Activated T-helper 17 cell treated with anti-CD3 and anti-CD28 coated beads, Interleukin-2, amount 50 U/mL, for 72 hours (primary cell): Measurements from ENCODE around the gene CBS. TPM values are rescaled to one million over a fixed set of nuclear protein-coding genes. Genes with fewer than 3 reads are reported as not detected.
"Not testable (repeated sequence)": the region's sequence is repeated elsewhere in the genome, so short reads cannot be mapped to it uniquely, and the experiment has no call there.

Experiments used
- ATAC-seq: fragments of 150-1000 bp; cut with Tn5 transposase; replicated peaks from 2 replicates; pipeline ENCODE4 v1.10.0; 2021; ENCODE audit warnings: mild to moderate bottlenecking, moderate library complexity
- H3K27ac Mint-ChIP-seq: one replicate; pipeline ENCODE4 v1.8.0; 2022; ENCODE audit warnings: mixed read lengths
- H3K27me3 Mint-ChIP-seq: one replicate; pipeline ENCODE4 v1.8.0; 2022; ENCODE audit warnings: mixed read lengths
- H3K36me3 Mint-ChIP-seq: one replicate; pipeline ENCODE4 v1.8.0; 2022; ENCODE audit warnings: low read depth, mild to moderate bottlenecking, mixed read lengths
- H3K4me1 Mint-ChIP-seq: one replicate; pipeline ENCODE4 v1.8.0; 2022; ENCODE audit warnings: mixed read lengths
- H3K4me3 Mint-ChIP-seq: one replicate; pipeline ENCODE4 v1.8.0; 2022; ENCODE audit warnings: mild to moderate bottlenecking, mixed read lengths
- H3K9me3 Mint-ChIP-seq: one replicate; pipeline ENCODE4 v1.8.0; 2022; ENCODE audit warnings: mixed read lengths
- total RNA-seq, 2 donors: library from RNA; stranded (reverse); gene quantifications; one replicate each; pipeline ENCODE4 v1.2.3, GENCODE V29; 2022

The CBS gene
- total RNA-seq, 2 donors from 2014 or later: 2.9 to 10.1 TPM

- not testable (repeated sequence) for H3K27me3 Mint-ChIP-seq, H3K9me3 Mint-ChIP-seq, H3K36me3 Mint-ChIP-seq, H3K4me1 Mint-ChIP-seq
- H3K27ac Mint-ChIP-seq: peak overlapping the region; percentile 82
- peak; percentile 62 for ATAC-seq
- peak overlapping the region; percentile 53 for H3K4me3 Mint-ChIP-seq
Measured at GRCh38 chr21:43045165-43045875, 30.3 kb downstream of the CBS start.

- not testable (repeated sequence) for H3K9me3 Mint-ChIP-seq, H3K4me3 Mint-ChIP-seq, H3K27ac Mint-ChIP-seq, ATAC-seq, H3K4me1 Mint-ChIP-seq, H3K36me3 Mint-ChIP-seq, H3K27me3 Mint-ChIP-seq
Measured at GRCh38 chr21:43044547-43044946, 31.1 kb downstream of the CBS start.

GRCh38 chr21:43043291-43043690, 32.3 kb downstream of the CBS start:
- not testable (repeated sequence) for H3K27ac Mint-ChIP-seq, H3K4me1 Mint-ChIP-seq, H3K27me3 Mint-ChIP-seq, H3K9me3 Mint-ChIP-seq, ATAC-seq, H3K4me3 Mint-ChIP-seq, H3K36me3 Mint-ChIP-seq

GRCh38 chr21:43042169-43042568, 33.5 kb downstream of the CBS start:
- H3K27ac Mint-ChIP-seq, ATAC-seq, H3K36me3 Mint-ChIP-seq, H3K4me1 Mint-ChIP-seq, H3K4me3 Mint-ChIP-seq, H3K9me3 Mint-ChIP-seq, H3K27me3 Mint-ChIP-seq: not testable (repeated sequence)

GRCh38 chr21:43038659-43039044, 37.0 kb downstream of the CBS start:
- H3K9me3 Mint-ChIP-seq, ATAC-seq, H3K36me3 Mint-ChIP-seq, H3K27ac Mint-ChIP-seq, H3K27me3 Mint-ChIP-seq, H3K4me1 Mint-ChIP-seq, H3K4me3 Mint-ChIP-seq: not testable (repeated sequence)

GRCh38 chr21:43037918-43038658, 37.5 kb downstream of the CBS start:
- not testable (repeated sequence) for ATAC-seq, H3K9me3 Mint-ChIP-seq, H3K4me3 Mint-ChIP-seq, H3K27me3 Mint-ChIP-seq, H3K36me3 Mint-ChIP-seq, H3K4me1 Mint-ChIP-seq, H3K27ac Mint-ChIP-seq

- H3K36me3 Mint-ChIP-seq, H3K4me3 Mint-ChIP-seq, H3K27ac Mint-ChIP-seq, H3K27me3 Mint-ChIP-seq, H3K9me3 Mint-ChIP-seq, H3K4me1 Mint-ChIP-seq, ATAC-seq: not testable (repeated sequence)
Measured at GRCh38 chr21:43036889-43037288, 38.7 kb downstream of the CBS start.

GRCh38 chr21:43034826-43035225, 40.8 kb downstream of the CBS start:
- Mint-ChIP-seq H3K27ac (no peak overlapping the region), H3K9me3 (no peaks in the 10 kb centered on the region), H3K27me3 (no peaks in the 10 kb centered on the region), H3K4me3 (no peak overlapping the region), H3K4me1 (no peaks in the 10 kb centered on the region), H3K36me3 (peaks cover 26% of the 10 kb centered on the region)
- no peak for ATAC-seq

GRCh38 chr21:43034101-43034500, 41.5 kb downstream of the CBS start:
- no peak for ATAC-seq
- H3K27ac Mint-ChIP-seq: no peak overlapping the region
- H3K4me3 Mint-ChIP-seq: no peak overlapping the region
- H3K27me3 Mint-ChIP-seq: no peaks in the 10 kb centered on the region
- no peaks in the 10 kb centered on the region for H3K9me3 Mint-ChIP-seq
- H3K4me1 Mint-ChIP-seq: no peaks in the 10 kb centered on the region
- peaks cover 33% of the 10 kb centered on the region for H3K36me3 Mint-ChIP-seq

GRCh38 chr21:43031121-43031619, 44.5 kb downstream of the CBS start:
- Mint-ChIP-seq H3K4me3 (no peak overlapping the region), H3K4me1 (no peaks in the 10 kb centered on the region), H3K27me3 (no peaks in the 10 kb centered on the region), H3K36me3 (peaks cover 61% of the 10 kb centered on the region), H3K27ac (no peak overlapping the region), H3K9me3 (no peaks in the 10 kb centered on the region)
- no peak for ATAC-seq

- H3K9me3 Mint-ChIP-seq: no peaks in the 10 kb centered on the region
- no peak for ATAC-seq
- no peak overlapping the region for H3K4me3 Mint-ChIP-seq
- peaks cover 72% of the 10 kb centered on the region for H3K36me3 Mint-ChIP-seq
- H3K4me1 Mint-ChIP-seq: no peaks in the 10 kb centered on the region
- H3K27me3 Mint-ChIP-seq: no peaks in the 10 kb centered on the region
- no peak overlapping the region for H3K27ac Mint-ChIP-seq
Measured at GRCh38 chr21:43029785-43030184, 45.9 kb downstream of the CBS start.

GRCh38 chr21:43027846-43028731, 47.5 kb downstream of the CBS start:
- no peaks in the 10 kb centered on the region for H3K9me3 Mint-ChIP-seq
- no peak for ATAC-seq
- H3K36me3 Mint-ChIP-seq: peaks cover 88% of the 10 kb centered on the region
- no peaks in the 10 kb centered on the region for H3K27me3 Mint-ChIP-seq
- no peaks in the 10 kb centered on the region for H3K4me1 Mint-ChIP-seq
- H3K27ac Mint-ChIP-seq: no peak overlapping the region
- H3K4me3 Mint-ChIP-seq: no peak overlapping the region

- Mint-ChIP-seq H3K9me3 (no peaks in the 10 kb centered on the region), H3K27ac (no peak overlapping the region), H3K36me3 (peaks cover 91% of the 10 kb centered on the region), H3K4me3 (no peak overlapping the region), H3K4me1 (no peaks in the 10 kb centered on the region), H3K27me3 (no peaks in the 10 kb centered on the region)
- ATAC-seq: no peak
Measured at GRCh38 chr21:43025636-43026180, 49.9 kb downstream of the CBS start.

GRCh38 chr21:43024439-43025136, 51.0 kb downstream of the CBS start:
- no peaks in the 10 kb centered on the region for H3K27me3 Mint-ChIP-seq
- no peak overlapping the region for H3K27ac Mint-ChIP-seq

More at GRCh38 chr21:43024439-43025136, 51.0 kb downstream of the CBS start:
- Mint-ChIP-seq H3K4me1 (no peaks in the 10 kb centered on the region), H3K36me3 (peaks cover 91% of the 10 kb centered on the region), H3K4me3 (no peak overlapping the region), H3K9me3 (no peaks in the 10 kb centered on the region)
- ATAC-seq: no peak
